T follicular helper cell (primary cell): ENCODE data around the gene CNMD.
"Not testable (repeated sequence)": the region's sequence is repeated elsewhere in the genome, so short reads cannot be mapped to it uniquely, and the experiment has no call there.

Experiments
- DNase-seq: peaks from one replicate; pipeline ENCODE4 v3.0.0-alpha.2; 2020; ENCODE audit warnings: low read depth

CNMD gene

DNA sequence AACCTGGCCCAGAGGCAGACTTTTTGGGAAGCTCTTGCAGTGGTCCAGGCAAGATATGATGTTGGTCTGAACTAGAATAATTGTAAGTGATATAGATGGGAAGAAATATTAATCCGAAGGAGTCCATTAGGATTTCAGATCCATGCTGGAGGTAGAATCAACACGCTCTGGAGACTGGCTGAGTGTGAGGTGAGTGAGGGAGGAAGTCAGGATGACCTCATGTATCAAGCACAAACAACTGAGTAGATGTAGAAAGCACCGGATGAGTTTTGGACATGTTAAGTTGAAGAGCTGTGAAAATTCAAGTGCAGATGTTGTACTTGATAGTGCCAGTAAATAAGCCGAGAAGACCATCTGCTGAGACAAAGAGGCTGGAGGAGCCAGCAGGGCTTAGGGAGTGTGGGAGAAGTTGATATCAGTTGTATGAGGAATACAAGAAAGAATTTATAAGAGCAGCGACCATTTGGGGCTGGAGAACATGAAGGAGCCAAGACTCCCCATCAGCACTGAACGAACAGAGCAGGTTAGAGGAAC is 5.3 kb upstream of the CNMD start:
- DNase-seq: no peak

- no peak for DNase-seq
Measured at GRCh38 chr13:52743988-52744387, 4.4 kb upstream of the CNMD start.

GRCh38 chr13:52743569-52743968 is 3.9 kb upstream of the CNMD start:
- no peak for DNase-seq

DNA sequence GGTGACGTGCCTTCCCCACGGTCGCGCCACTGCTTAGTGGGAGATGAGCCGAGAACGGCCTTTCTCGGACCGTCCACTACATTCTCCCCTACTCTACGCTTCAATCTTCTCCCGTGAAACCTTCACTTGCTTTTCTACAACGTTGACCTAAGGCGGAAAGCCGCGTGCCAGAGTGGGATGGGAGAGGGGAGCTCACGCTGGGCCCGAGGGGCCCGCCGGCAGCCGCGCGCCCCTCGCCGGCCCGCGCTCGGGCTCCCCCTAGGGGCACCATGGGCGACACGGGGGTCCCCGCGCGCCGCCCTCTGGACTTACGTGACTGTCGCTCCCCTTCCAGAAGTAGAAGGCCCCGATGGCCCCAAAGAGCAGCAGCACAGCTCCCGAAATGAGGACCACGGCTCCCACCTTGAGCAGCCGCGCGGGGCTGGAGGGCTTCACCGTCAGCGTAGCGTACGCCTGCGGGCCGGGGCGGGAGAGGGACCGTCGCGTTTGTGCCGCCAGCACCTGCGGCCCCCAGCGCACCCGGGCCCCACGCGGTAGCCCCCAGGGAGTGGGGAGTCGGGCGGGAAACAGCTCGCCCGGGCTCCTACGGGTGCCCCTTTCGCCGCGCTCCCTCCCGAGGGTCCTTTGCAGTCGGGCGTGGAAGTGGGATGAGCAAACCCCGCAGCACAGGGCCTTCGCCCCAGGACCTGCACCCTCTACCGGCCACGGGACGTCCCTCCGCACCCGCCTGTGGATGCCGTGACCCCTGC is 727 bp downstream of the CNMD start:
- no peak for DNase-seq

DNA sequence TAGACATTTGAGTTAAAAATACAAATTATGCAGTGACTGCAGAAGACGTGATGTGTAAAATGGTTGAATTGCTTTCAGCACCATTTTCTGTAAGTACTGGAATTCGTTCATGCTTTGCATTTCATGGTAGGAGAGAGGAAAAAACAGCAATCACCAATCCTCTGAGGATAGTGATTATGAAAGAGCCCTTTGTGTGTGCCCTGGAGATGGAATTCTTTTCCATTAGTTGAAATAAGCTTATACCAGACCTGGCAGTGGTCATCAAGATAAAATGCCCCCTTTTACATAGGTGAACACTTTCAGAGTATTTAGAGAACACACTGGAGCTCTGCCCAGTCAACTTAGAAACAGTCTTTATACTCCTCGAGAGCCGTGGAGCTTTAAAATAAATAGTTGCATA is 1.7 kb downstream of the CNMD start:
- DNase-seq: no peak

GRCh38 chr13:52737451-52737850 is 2.2 kb downstream of the CNMD start:
- no peak for DNase-seq

- no peak for DNase-seq
Measured at GRCh38 chr13:52736891-52737290, 2.7 kb downstream of the CNMD start.

GRCh38 chr13:52734075-52734623 is 5.5 kb downstream of the CNMD start:
- no peak for DNase-seq

- DNase-seq: no peak
Measured at GRCh38 chr13:52726258-52726657, 13.4 kb downstream of the CNMD start.

- DNase-seq: no peak
Measured at GRCh38 chr13:52725302-52725701, 14.3 kb downstream of the CNMD start.

DNA sequence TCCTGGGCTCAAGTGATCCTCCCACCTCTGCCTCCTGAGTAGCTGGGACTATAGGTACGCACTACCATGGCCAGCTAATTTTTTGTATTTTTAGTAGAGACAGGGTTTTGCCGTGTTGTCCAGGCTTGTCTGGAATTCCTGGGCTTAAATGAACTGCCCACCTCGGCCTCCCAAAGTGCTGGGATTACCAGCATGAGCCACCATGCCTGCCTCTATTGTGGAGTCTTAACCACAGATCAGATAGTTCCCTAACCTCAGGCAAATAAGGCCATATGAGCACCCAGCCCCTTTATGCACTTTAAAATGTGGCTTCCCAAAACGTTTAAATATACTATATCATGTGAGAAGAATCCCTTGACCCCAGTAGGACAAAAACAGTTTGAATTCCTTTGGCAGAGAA is 16.4 kb downstream of the CNMD start:
- DNase-seq: no peak

DNA sequence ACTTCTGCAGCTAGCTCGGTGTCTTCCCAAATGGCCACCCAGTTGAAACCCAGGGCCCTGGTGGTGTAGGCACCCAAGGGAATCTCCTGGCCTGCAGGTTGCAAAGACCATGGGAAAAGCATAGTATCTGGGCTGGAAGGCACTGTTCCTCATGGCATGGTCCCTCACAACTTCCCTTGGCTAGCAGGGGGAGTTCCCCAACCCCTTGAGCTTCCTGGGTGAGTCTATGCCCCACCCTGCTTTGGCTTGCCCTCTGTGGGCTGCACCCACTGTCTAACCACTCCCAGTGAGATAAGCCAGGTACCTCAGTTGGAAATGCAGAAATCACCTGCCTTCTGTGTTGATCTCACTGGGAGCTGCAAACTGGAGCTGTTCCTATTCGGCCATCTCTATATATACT is 18.3 kb downstream of the CNMD start:
- not testable (repeated sequence) for DNase-seq

GRCh38 chr13:52720904-52721303 is 18.7 kb downstream of the CNMD start:
- not testable (repeated sequence) for DNase-seq

DNA sequence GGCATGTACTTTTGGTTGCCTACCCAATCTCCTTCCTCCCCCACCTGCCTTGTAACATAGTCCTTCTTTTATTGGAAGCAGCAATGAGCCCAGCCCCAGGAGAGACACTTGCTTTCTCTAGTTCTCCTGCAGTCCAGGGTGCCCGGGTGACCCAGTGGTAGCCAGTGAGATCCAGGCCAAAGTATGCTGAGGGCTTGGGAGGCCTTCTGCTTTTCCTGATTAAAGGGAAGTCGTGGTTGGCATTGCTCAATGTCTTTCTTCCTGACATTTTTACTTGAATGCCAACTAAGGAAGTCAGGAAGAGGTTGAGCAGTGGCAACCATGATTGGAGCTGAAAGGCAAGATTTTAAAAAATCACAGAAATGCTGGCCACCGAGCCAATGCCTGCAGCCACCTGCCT is 25.7 kb downstream of the CNMD start:
- DNase-seq: no peak

DNA sequence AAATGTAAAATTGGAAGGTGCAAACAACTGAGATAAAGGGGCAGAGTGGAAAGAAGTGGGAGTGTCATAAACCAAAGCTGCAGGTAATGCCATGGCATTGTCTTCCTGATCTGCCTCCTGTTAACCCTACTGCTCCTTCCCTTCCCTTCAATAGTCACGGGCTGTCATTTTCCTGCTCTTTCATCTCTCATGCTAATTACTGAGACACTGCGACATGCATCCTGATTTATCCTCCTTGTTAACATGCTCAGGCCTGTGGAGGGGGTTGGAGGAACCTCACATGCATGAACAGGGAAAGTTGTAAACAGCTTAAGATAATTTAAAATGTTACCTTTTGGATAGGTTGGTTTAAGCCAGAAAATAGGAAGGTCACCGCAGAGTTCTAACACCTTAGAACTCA is 27.2 kb downstream of the CNMD start:
- DNase-seq: no peak

GRCh38 chr13:52711286-52711685 is 28.3 kb downstream of the CNMD start:
- DNase-seq: no peak

- DNase-seq: not testable (repeated sequence)
Measured at GRCh38 chr13:52708266-52708665, 31.4 kb downstream of the CNMD start.

GRCh38 chr13:52707375-52707774 is 32.2 kb downstream of the CNMD start:
- DNase-seq: no peak

GRCh38 chr13:52706081-52706480 is 33.5 kb downstream of the CNMD start:
- no peak for DNase-seq

DNA sequence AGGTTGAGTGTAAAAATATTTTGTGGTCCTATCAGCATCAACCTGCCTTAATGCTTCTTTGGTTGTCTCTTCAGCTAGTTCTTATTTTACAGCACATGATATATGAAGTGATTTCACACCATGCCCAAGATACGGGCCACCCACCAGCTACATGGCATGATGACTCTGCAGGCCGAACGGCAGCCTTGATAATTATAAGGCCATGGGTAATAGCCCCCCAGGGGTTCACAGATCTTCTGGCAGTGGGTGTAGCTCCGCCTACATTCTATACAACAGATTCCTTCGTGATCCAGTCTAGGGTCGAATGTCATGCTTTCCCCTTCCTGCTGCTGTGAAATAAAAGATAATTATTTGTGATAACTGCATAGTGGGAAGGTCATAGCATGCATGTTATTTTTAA is 36.1 kb downstream of the CNMD start:
- DNase-seq: no peak

- DNase-seq: no peak
Measured at GRCh38 chr13:52701728-52702465, 37.7 kb downstream of the CNMD start.

GRCh38 chr13:52696566-52696965 is 43.1 kb downstream of the CNMD start:
- DNase-seq: no peak

DNA sequence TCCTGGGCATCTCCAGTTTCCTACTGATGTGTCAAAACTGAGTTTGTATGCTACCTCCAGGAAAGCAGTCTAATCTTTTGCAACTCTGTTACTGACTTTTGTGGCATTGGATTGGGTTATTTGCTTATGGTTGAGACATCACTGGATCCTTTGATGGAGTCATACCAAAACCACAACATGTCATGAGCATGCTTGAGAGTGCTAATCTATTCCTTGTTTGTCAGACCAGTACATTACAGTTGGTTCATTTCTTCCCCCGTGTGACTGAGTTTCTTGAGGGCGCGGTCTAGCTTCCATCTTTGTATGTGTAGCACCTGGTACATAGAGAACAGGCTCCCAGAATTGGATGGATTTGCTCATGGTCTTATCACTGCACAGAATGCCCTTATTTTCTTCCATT is 43.8 kb downstream of the CNMD start:
- no peak for DNase-seq
